HG03469 (cell line): ENCODE measurements around the gene AIRE.
"Not testable (repeated sequence)": the region's sequence is repeated elsewhere in the genome, so short reads cannot be mapped to it uniquely, and the experiment has no call there.

ENCODE experiments used
- ATAC-seq: cut with Tn5 transposase; IDR thresholded peaks from one replicate; pipeline ENCODE4 v1.9.1; 2021; ENCODE audit warnings: mild to moderate bottlenecking, moderate library complexity, moderate number of reproducible peaks; ENCODE audit not compliant: unreplicated experiment

The AIRE gene

DNA sequence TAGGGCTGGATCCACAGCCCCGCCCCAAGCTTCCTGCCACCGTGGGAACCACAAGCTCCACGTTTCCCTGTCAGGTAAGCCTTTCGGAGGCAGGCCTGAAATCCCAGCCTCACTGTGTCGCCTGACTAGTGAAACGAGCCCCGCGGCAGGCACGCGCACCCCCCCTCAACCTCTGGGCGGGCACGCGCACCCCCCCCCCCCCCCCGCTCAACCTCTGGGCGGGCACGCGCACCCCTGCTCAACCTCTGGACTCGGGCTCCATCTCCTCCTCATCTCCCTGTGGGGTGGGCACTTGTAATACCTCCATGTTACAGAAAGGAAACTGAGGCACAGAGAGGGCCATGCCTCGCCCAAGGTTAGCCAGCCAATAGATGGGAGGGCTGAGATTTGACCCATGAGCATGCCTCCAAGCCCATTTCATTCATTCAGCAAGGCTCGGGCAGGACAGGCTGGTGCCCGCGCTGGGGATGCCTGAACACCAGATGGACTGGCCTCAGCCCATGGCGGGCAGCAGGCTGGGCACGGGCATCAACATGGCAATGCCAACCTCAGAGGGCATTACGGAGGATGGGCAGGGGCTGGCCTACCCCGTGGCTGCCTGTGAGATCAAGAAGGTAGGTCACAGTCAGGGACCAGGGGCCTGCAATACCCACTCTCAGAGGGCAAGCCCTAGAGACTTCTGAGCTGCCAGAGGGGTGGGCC lies 48.8 kb downstream of the AIRE start:
- no peak for ATAC-seq

DNA sequence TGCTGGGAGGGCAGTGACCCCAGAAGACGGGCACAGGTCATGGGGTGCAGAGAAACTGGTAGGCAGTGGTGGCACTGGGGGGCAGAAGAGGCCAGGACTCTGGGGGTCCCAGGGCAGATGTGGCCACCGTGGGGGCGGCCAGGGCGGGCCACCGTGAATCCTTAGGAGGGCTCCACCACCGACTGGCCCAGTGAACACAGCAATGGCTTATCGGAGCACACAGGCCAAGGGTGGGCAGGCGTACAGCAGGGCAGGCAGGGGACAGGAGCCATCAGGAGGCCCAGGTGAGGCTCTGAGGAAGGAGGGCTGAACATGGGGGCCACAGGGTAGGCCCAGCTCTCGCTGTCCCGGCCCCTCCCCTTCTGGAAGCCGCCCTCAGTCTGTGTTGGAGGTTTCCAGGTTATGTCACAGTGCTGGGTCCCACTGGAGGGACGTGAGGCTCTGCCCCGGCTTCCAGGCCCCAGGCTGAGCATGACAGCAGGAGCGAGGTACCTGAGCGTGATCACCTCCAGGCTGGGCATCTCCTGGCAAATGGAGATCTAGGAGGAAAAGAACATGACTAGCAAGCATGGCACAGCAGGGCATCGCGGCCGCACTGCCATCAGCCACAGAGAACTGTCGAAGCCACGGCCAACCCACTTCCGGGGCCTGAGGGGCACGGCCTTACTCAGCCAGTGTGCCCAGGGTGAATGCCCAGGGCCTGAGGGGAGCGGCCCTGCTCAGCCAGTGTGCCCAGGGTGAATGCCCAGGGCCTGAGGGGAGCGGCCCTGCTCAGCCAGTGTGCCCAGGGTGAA lies 49.8 kb downstream of the AIRE start:
- no peak for ATAC-seq

DNA sequence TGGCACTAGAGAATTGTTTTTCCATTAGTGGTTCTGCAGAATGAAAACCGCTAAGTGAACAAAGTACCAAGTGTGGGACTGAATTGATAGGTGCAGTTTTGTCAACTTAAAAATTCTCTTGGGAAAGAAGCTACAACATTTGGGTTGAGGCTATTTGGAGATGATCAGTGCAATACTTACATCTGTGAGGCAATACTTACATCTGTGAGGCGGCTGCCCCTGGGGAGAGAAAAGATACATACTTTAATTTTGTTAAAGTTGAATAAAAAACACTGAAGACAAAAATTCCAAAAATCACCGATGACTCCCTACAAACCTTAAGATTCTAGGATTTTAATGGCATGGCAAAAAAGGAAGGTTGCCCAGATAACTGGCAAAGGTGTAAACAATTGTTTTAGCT lies 51.8 kb downstream of the AIRE start:
- no peak for ATAC-seq

DNA sequence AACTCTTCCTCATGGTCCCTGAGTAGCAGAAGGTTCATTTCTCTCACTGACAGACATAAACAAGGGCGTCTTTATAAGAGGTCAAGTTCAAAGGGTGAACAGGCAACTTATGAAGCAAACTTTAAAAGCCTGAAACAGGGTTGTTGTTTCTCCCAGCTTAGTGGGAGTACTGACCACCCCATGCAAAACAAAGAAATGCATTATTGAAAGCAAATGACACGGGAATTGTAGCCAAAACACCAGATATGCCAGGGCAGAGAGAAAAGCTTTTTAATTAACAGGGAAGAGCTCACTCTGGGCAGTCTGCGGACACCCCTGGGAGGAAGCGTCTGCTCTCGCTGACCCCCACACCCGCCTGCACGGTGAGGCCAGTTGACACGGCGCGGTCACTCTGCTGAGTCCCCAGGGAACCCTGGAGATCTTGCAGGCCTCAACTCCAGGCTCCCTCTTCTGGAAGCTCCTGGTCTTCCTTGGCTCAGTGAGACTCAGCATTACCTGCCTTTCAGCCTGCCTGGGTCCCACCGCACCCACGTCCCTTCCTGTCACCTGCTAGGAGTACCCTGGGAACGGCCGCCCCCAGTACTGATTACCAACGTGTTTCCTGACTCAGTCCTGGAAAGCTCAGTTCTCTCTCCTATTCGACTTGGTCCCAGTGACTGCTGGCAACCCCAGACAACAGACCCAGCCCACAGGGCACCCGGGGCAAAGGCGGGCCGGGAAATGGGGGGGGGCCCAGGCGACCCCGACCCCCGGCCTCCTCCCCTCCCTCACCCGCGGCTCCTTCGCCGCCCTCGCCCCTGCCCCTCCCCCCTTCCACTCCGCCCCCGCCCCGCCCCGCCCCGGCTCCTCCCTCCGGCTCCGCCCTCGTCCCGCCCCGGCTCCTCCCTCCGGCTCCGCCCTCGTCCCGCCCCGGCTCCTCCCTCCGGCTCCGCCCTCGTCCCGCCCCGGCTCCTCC lies 52.5 kb downstream of the AIRE start:
- no peak for ATAC-seq

DNA sequence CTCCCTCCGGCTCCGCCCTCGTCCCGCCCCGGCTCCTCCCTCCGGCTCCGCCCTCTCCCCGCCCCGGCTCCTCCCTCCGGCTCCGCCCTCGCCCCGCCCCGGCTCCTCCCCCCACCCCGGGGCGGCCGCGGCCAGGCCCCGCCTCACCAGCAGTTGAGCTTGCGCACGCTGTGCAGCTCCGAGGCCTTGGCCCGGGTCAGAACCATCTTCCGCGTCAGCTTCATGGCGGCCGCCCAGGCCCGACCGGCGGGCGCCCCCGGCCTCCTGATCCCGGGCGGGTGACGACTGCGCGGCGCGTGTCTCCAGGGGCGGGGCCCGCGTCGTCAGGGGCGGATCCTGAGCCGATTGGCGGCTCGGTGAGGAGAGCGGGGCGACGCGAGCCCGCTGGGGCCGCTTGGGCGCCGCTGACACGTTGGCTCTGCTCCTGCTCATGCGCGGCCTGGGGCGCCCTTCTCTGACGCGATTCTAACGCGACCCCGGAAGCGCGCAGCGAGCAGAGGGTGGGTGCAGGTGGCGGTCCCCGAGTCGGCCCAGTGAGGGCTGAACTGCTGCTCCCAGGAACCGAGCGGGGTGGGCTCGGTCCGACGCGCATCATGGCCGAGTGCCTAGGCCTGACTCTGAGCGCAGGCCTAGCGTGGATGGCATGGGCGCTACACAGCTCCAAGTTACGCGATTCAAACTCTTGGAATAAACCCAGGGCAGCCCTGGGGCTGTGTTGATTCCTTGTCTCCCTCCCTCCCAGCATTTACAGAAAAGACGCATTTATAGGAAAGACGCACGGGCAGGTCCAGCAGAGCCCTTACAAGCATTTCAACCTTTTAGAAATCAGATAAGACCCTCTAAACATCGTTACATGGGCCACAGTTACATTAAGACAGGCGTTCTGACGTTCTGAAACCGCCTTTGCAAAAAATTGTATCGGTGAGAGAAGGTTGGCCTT lies 53.6 kb downstream of the AIRE start, which contains the start of gene CFAP410:
TSS of gene CFAP410 (minus strand) at position 420 of the 940 bp plus-strand sequence. CDS start at position 224, 196 bp downstream.
- peak; percentile 71 for ATAC-seq

DNA sequence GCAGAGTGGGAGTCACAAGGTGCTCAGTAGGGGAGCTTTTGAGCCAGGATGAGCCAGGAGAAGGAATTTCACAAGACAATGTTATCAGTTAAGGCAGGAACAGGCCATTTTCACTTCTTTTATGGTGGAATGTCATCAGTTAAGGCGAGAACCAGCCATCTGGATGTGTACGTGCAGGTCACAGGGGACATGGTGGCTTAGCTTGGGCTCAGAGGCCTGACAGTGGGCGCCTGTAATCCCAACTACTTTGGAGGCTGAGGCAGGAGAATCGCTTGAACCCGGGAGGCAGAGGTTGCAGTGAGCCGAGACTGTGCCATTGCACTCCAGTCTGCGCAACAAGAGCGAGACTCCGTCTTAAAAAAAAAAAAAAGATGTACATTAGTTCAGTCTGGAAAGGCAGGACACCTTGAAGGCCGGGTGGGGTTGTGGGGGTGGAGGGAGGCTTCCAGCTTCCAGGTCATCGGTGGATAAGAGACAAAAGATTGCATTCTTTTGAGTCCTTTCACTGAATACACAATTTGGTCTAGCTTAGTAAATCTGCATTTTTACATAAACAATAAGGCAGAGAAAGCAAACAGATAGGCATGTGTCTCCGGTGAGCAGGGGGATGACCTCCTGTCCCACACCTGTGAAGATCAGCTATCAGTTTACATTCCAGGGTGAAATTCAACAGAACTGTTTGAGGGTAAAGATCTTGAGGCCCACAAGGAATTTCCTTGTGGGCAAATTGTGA lies 56.2 kb downstream of the AIRE start:
- not testable (repeated sequence) for ATAC-seq

DNA sequence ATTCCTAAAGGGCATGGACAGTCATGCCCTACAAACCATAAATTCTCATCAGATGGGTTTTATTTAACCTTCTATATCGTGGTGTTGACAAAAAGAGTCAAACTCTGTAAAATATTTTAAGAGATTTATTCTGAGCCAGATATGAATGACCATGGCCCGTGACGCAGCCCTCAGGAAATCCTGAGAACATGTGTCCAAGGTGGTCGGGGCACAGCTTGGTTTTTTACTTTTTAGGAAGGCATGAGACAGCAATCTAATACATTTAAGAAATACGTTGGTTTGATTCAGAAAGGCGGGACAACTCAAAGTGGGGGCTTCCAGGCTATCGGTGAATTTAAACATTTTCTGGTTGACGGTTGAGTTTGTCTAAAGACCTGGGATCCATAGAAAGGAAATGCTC lies 57.3 kb downstream of the AIRE start:
- ATAC-seq: not testable (repeated sequence)

DNA sequence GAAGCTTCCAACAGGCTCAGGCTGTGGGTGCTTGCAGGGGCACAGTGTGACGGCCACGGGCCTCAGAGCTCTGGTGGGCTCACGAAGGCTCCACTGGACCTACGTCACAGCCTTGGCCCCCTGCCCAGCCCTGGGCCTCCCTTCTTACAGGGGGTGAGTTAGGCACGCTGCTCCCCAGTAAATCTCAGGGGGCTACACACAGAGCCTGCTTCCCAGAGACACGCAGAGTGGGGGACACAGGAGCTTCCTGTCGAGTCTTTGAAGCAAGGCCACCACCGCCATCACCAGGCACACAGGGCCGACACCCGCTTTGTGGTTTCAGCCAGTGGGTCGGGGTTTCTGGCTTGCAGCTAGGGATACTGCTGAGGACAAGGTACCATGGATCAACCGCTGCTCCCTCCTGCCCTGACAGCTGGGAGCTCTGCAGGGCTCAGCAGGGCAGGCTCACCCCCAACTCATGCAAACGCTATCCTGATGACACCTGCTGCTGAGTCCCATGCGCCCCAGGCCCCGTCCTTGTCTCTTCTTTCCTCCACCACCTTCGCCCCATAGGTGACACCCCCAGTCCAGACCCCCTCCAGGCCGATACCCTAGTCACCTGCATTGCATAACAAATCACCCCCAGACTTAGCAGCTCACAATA lies 59.0 kb downstream of the AIRE start:
- ATAC-seq: no peak

DNA sequence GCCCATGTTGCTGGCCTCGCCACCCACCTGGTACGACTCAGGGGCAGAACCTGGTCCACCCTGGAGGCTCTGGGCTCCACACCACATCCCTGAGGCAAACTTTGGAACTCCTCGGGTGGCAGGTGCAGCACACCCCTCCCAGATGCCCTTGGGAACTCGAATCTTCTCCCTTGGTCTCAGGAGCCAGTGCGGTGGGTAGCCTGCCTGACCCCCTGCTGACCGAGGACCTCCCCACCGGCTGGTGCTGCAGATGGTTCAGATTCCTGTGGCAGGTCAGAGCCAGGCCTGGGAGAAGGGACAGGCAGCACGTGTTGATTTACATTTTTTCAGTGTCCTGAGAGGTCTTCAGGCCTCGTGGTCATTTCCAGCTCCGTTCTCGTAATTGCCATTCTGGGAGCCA lies 59.8 kb downstream of the AIRE start:
- no peak for ATAC-seq

DNA sequence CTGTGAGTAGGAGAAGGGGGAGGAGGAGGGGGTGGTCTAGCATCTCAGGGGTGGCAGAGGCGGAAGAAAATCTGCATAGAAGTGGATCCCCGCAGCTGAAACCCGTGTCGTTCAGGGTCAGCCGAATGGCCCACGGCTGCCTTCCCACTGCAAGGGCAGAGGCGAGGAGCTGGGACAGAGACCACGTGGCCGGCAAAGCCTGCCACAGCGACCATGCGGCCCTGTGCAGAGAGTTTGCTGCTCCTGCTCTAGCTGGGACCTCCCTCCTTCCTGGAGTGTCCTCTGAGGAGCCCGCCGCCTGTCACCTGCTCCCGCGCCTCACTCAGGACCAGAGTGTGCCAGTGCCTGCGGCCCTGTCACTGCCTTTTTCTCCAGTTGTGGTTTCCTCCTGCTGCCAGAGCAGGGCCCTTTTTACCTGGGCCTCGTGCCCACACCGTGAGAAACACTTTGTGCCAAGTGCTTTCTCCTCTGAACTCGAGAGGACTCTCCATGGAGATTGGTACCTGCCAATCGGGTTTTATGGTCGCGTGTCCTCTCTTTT lies 62.3 kb downstream of the AIRE start:
- ATAC-seq: no peak
